Hepatocyte (in vitro differentiated cells): ENCODE data around the gene CHRNA4.

ENCODE experiments used
- EZH2 ChIP-seq: fragments of 200-600 bp; sonication (generic); IDR thresholded peaks from 2 replicates; pipeline ENCODE4 v1.6.1; 2016; ENCODE audit warnings: antibody characterized with exemption, mild to moderate bottlenecking, borderline replicate concordance
- EZH2phosphoT487 ChIP-seq: fragments of 200-600 bp; sonication (generic); IDR thresholded peaks from one replicate; pipeline ENCODE4 v1.6.1; 2018; ENCODE audit warnings: antibody characterized with exemption, mild to moderate bottlenecking, low read depth, moderate library complexity; ENCODE audit not compliant: unreplicated experiment, severe bottlenecking
- TF ChIP-seq, protein P1 (sequence below): fragments of 200-600 bp; sonication (generic); IDR thresholded peaks from 2 replicates; pipeline ENCODE4 v1.5.1; 2016; ENCODE audit warnings: antibody characterized with exemption, mild to moderate bottlenecking; ENCODE audit not compliant: poor library complexity

DNA sequence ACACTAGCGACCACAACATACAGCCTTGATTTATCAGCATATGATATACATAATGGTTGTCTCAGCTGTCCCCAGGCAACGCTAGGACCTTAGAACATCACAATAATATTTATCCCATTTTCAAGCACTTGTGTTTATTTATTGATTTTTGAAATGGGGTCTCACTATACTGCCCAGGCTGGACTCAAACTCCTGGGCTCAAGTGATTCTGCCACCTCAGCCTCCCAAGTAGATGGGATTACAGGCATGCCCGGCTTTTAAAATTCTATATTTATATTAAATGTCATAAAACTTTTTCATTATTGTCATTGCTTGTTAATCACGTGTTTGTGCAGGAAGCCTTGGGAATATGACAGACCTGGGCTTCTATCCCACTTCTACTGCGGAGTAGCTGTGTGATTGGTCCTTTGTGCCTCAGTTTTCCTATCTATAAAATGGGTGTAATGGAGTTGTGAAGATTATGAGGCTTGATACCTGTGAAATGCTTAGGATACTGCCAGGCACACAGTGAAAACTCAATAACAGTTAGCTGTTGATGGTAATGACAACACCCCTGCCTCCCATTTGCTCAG, 58.0 kb downstream of the CHRNA4 start:
- TF ChIP-seq, protein P1, sequence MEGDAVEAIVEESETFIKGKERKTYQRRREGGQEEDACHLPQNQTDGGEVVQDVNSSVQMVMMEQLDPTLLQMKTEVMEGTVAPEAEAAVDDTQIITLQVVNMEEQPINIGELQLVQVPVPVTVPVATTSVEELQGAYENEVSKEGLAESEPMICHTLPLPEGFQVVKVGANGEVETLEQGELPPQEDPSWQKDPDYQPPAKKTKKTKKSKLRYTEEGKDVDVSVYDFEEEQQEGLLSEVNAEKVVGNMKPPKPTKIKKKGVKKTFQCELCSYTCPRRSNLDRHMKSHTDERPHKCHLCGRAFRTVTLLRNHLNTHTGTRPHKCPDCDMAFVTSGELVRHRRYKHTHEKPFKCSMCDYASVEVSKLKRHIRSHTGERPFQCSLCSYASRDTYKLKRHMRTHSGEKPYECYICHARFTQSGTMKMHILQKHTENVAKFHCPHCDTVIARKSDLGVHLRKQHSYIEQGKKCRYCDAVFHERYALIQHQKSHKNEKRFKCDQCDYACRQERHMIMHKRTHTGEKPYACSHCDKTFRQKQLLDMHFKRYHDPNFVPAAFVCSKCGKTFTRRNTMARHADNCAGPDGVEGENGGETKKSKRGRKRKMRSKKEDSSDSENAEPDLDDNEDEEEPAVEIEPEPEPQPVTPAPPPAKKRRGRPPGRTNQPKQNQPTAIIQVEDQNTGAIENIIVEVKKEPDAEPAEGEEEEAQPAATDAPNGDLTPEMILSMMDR, result no peak
- no peak for TF ChIP-seq EZH2
- no peak for TF ChIP-seq EZH2phosphoT487
